Esophagus muscularis mucosa (tissue), 4 donors: ENCODE results near the gene OR1E1.
"Not testable (repeated sequence)": the region's sequence is repeated elsewhere in the genome, so short reads cannot be mapped to it uniquely, and the experiment has no call there.

Experiments
- CTCF ChIP-seq, 3 experiments: fragments of 200-600 bp in 2 of 3; fragments of 450-650 bp in 1 of 3; sonication (generic) in 2 of 3; IDR thresholded peaks; one replicate each; pipeline ENCODE4 v1.5.1; 2017 to 2019; ENCODE audit warnings: antibody characterized with exemption in 3 of 3, mild to moderate bottlenecking in 2 of 3, moderate library complexity in 1 of 3
- EP300 ChIP-seq: sonication (generic); formaldehyde crosslinking; IDR thresholded peaks from one replicate; pipeline ENCODE4 v1.6.1; 2017; ENCODE audit warnings: antibody characterized with exemption
- POLR2A ChIP-seq: fragments of 450-650 bp; IDR thresholded peaks from one replicate; pipeline ENCODE4 v1.6.1; 2017; ENCODE audit warnings: antibody characterized with exemption, moderate library complexity, mild to moderate bottlenecking, low read depth
- POLR2AphosphoS5 ChIP-seq, 2 donors: sonication (generic); formaldehyde crosslinking; IDR thresholded peaks; one replicate each; pipeline ENCODE4 v1.6.1; 2017; ENCODE audit warnings: antibody characterized with exemption in 2 of 2

- not testable (repeated sequence) for TF ChIP-seq CTCF (IDR thresholded peaks at IDR 0.05); POLR2A; POLR2AphosphoS5 (IDR thresholded peaks at IDR 0.05); EP300
These were observed 35.0 kb upstream of the OR1E1 start for GRCh38 chr17:3433215-3433614.
